GM19468 (cell line): ENCODE results near the gene DNAJC1.

ENCODE experiments used
- ATAC-seq: cut with Tn5 transposase; IDR thresholded peaks from one replicate; pipeline ENCODE4 v1.9.1; 2021; ENCODE audit warnings: mild to moderate bottlenecking, moderate library complexity, moderate number of reproducible peaks; ENCODE audit not compliant: unreplicated experiment; ENCODE audit errors: extremely low read depth

The DNAJC1 gene

GRCh38 chr10:21964983-21965665, 38.4 kb downstream of the DNAJC1 start:
- ATAC-seq = no peak

GRCh38 chr10:21962358-21962757, 41.2 kb downstream of the DNAJC1 start:
- ATAC-seq = no peak

DNA sequence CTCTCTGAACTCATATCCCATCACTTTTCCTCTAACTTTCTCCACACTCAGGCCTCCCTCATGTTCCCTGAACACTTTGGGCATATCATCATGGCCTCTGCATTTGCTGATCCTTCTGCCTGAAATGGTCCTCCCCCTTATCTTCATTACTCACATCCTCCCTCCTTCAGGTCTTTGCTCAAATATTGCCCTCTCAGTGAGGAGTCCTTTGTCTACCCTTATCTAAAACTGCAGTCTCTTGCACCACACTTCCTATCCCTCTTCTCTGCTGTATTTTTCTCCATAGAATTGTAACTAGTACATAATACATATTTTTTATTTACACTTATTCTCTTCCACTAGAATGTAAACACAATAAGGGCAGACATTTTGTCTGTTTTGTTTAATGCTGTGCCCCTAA, 41.7 kb downstream of the DNAJC1 start:
- no peak for ATAC-seq

- ATAC-seq = no peak
Observed at GRCh38 chr10:21959998-21960397, 43.5 kb downstream of the DNAJC1 start.

DNA sequence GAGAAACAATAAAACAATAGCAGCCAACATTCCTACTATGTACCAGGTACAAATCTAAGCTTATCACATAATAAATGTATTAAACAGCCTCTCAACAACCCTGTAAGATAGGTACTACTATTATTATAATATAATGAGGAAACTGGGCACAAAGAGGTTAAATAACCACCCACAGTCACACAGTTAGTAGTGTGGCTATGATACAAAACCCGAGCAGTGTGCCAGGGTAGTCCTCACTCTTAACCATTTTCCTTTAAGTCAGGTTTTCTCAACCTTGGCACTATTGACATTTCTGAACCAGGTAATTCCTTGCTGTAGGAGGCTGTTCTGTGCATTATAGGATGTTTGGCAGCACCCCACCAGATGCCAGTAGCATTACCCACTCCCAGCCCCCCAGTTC, 48.8 kb downstream of the DNAJC1 start:
- ATAC-seq = no peak

DNA sequence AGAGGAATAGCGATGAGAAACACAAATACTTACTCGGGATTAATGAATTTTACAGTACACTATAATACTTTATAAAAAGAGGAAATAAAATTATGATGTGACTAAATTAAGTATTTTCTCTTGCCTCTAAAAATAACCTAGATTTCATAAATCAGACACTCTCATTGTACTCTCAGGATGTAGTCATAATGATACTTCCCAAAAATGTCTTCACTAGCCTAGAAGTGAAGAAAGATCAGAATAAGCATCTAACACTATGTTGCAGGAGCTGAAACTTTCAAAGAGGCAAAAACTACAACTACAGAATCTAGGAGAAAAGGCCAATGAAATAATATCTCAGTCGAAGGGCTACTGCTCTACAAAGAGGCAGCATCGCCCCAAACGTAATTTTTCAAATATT, 49.4 kb downstream of the DNAJC1 start:
- no peak for ATAC-seq

DNA sequence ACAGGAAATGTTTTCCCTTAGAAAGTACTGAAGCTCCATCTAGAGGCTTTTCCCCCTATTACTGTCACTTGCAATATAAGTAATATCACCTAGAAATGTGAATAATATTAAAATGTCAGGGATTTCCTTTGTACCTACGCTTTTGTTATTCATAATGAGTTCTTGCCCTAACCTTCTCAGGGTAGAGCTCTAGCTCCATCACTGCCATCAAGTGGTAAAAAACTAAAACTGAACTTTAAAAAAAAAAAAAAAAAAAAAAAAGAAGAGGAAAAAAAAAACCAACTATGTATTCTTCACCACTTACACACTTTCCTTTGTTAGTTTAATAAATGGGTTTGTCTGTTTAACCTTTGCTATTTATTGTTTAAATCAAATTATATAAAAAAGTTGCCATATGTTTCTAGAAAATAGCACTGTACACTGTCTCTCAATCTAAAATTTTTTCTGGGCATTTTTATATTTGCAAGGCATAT, 49.9 kb downstream of the DNAJC1 start:
- ATAC-seq = no peak

GRCh38 chr10:21950566-21950965, 53.0 kb downstream of the DNAJC1 start:
- no peak for ATAC-seq

- no peak for ATAC-seq
Observed at GRCh38 chr10:21946946-21947345, 56.6 kb downstream of the DNAJC1 start.

- ATAC-seq = no peak
Observed at GRCh38 chr10:21944727-21945386, 58.7 kb downstream of the DNAJC1 start.

- ATAC-seq = no peak
Observed at GRCh38 chr10:21943633-21944265, 59.8 kb downstream of the DNAJC1 start.

DNA sequence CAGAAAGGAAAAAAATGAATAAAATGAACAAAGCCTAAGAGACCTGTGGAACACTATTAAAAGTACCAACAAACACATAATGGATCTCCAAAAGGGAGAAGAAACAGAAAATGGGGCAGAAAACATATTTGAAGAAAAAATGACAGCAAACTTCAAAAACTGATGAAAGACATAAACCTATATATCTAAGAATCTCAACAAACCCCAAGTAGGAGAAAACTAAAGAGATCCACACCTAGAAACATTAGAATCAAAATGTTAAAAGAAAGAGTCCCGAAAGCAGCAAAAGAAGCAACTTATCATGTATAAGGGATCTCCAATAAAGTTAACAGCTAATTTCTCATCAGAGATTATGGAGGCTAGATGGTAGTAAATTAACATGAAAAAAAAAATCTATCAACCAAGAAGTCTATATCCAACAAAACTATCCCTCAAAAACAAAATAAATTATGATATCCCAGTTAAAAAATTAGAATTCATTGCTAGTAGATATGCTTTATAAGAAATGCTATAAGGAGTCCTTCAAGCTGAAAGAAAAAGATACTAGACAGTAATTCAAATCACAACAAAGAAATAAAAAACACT, 68.0 kb downstream of the DNAJC1 start:
- no peak for ATAC-seq

DNA sequence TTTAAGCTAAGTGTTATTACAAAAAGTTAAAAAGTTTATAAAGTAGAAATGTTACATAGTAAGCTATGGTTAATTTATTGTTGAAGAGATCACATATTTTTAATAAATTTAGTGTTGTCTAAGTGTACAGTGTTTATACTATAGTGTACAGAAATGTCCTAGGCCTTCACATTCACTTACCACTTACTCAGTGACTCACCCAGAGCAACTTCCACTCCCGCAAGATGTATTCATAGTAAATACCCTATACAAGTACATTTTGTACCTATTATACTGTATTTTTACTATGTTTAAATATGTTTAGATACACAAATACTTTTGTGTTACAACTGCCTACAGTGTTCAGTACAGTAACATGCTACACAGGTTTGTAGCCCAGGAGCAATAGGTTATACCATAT, 69.2 kb downstream of the DNAJC1 start:
- no peak for ATAC-seq

DNA sequence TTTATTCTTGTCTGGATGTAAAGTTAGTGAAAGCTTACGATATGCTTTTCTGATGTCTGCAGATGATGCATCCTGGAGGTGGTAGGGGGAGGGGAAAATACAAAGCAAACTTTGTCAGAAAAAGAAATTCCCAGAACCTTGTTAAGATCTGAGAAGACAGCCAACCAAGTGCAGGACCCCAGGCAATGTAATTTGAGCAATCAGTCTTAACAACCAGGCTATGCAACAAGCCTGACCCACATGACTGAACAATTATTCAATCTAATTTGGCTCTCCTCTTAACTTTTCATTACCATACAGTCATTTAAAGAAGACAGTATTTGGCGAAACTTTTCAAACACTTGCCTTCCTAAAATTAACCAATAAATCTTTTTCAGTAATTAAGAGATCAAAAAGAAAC, 74.5 kb downstream of the DNAJC1 start:
- no peak for ATAC-seq

DNA sequence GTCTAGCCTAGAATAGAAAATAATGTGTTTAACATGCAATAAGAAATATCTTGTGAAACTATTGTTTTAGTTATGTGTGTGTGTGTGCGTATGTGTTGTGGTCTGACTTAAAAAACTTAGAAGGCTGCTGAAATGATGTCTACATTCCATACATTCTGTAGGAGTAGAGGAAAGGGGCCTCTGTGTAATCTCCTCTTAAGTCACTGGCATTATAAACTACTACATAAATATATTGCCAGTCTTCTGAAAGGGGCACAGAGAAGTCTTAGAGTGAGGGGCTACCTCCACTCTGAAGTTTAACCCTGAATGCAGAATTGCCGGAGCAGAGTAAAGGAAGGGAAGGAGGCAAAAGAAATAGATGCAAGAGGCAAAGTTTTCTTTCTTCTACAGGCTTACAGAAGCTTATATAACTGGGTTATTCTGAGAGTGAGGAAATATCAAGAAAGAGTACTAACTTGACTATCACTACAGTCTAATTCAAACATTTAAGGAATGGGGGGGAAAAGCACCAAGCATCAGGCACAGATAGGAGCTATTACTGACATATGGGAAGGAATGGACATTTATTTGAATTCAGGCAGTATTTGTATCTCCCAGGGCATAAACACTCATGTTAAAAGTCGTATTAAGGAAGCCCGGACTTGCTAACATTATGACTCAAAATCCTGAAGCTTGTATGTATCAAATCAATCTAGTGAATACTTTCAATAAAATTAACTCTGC, 75.7 kb downstream of the DNAJC1 start:
- no peak for ATAC-seq

GRCh38 chr10:21926949-21927348, 76.6 kb downstream of the DNAJC1 start:
- ATAC-seq = no peak

DNA sequence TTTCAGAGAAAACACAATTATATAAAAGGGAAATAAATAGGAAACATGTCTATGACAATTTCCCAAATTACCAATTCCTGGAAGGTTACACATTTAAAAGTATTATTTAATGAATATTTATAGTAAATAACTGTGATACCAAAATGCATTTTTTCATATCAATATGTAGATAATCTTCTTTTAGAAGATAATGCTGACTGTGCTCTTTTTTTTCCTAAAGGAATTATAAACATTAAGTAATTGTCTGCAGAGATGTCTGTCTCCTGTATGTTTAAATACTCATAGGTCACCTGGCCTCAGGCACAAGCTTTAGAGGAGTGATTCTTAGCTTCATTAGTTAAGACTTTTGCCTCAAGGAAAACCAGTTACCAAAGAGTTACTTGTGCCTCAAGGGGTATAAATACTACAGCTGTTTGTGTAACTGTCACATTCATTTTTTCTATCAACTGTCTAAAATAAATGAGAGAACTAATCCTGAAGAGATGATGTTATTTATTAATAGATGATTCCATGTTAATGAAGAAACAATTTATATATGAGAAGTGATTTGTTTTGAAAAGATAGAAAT, 77.1 kb downstream of the DNAJC1 start:
- ATAC-seq = no peak

- ATAC-seq = no peak
Observed at GRCh38 chr10:21925851-21926250, 77.7 kb downstream of the DNAJC1 start.

DNA sequence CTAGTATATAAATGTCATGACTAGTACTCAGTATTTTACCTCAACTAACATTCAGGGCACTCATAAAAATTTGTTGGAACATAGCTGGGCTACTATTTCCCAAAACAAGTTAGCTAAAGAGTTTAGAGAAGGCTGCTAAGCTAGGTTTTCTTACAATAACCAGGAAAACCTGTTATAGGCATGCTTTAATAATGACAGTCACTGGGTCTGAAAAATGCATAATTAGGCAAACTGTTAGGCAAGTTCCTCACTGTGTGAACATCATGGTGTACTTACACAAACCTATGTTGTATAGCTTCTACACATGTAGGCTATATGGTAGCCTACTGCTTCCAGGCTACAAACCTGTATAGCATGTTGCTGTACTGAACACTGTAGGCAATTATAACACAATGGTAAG, 79.0 kb downstream of the DNAJC1 start:
- no peak for ATAC-seq

- ATAC-seq = no peak
Observed at GRCh38 chr10:21920633-21921032, 82.9 kb downstream of the DNAJC1 start.
